ENCODE data around the gene ACACA. TPM values are rescaled to one million over a fixed set of nuclear protein-coding genes. Genes with fewer than 3 reads are reported as not detected.
A peak's percentile ranks its signal among the peaks of the same experiment; 100 is the strongest.

The ACACA gene
- total and polyA plus RNA-seq, 2 donors (not counting 1 experiment from before 2014, with no cell fraction given): 45.2 to 123 TPM

DNA sequence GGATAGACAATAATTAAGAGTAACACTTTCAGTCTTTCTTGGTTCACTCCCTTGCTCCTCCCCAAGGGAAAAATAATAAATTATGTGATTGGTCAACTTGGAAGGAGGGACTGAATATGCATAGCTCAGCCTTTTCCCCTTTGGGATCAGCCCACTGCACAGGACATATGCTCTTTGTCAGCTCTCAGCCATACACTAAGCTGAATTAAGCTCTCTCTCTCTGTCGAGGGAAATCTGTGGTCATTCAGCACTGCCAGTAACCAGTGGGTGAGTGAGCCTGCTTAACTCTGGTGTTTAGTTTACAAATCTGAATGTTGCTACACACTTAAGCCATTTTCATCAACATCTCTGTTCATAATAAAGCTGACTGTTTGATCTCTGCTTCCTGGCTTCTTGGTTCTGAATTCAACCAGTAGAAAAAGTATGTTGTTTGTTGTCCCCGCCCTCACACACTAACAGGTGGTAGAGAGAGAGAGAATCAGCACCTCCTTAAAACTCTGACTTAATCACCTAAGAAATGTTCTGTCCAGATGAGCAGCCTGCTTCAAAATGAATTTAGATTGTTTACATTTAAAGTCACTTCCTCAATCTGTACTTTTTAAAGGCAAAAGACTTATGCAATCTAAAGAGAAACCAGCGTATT, 133.1 kb downstream of the ACACA start:
- Histone ChIP-seq H3K9ac (ENCODE audit: insufficient read depth, low read length) (no peak overlapping the region), H3K4me1 (ENCODE audit: control insufficient read depth, extremely low read depth, insufficient read depth, low read length) (peaks cover 2% of the 10 kb centered on the region), H3K36me3 (ENCODE audit: control insufficient read depth, insufficient read depth, low read length) (peaks cover 5% of the 10 kb centered on the region), H3K4me3 (replicated peaks in 1 of 4; ENCODE audit: control extremely low read depth in 1 of 4, insufficient read depth in 1 of 4, low read depth in 3 of 4, low read length in 4 of 4) (no peak overlapping the region), H2AFZ (ENCODE audit: low read length) (no peak overlapping the region), H3K4me2 (ENCODE audit: extremely low read depth, insufficient read depth, low read length) (no peak overlapping the region), H3K27me3 (ENCODE audit: control insufficient read depth, insufficient read depth, low read length) (no peaks in the 10 kb centered on the region), H3K27ac (ENCODE audit: insufficient read depth, low read length) (no peak overlapping the region), H4K20me1 (ENCODE audit: control insufficient read depth, extremely low read depth, insufficient read depth, low read length) (no peaks in the 10 kb centered on the region), H3K79me2 (ENCODE audit: control insufficient read depth, insufficient read depth, low read length) (no peaks in the 10 kb centered on the region), H3K9me3 (ENCODE audit: control insufficient read depth, insufficient read depth, low read depth, low read length) (no peaks in the 10 kb centered on the region)
- TF ChIP-seq, protein P1, sequence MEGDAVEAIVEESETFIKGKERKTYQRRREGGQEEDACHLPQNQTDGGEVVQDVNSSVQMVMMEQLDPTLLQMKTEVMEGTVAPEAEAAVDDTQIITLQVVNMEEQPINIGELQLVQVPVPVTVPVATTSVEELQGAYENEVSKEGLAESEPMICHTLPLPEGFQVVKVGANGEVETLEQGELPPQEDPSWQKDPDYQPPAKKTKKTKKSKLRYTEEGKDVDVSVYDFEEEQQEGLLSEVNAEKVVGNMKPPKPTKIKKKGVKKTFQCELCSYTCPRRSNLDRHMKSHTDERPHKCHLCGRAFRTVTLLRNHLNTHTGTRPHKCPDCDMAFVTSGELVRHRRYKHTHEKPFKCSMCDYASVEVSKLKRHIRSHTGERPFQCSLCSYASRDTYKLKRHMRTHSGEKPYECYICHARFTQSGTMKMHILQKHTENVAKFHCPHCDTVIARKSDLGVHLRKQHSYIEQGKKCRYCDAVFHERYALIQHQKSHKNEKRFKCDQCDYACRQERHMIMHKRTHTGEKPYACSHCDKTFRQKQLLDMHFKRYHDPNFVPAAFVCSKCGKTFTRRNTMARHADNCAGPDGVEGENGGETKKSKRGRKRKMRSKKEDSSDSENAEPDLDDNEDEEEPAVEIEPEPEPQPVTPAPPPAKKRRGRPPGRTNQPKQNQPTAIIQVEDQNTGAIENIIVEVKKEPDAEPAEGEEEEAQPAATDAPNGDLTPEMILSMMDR (conservative IDR thresholded peaks at IDR 0.05 in 1 of 2, IDR thresholded peaks at IDR 0.05 in 1 of 2; ENCODE audit: low read depth in 1 of 2, low read length in 2 of 2): no peak
- TF ChIP-seq EZH2 (IDR thresholded peaks at IDR 0.05; ENCODE audit: low read length, missing control alignments): no peak
- DNase-seq (ENCODE audit: low read depth in 2 of 2): peak; percentile 18 to 96

DNA sequence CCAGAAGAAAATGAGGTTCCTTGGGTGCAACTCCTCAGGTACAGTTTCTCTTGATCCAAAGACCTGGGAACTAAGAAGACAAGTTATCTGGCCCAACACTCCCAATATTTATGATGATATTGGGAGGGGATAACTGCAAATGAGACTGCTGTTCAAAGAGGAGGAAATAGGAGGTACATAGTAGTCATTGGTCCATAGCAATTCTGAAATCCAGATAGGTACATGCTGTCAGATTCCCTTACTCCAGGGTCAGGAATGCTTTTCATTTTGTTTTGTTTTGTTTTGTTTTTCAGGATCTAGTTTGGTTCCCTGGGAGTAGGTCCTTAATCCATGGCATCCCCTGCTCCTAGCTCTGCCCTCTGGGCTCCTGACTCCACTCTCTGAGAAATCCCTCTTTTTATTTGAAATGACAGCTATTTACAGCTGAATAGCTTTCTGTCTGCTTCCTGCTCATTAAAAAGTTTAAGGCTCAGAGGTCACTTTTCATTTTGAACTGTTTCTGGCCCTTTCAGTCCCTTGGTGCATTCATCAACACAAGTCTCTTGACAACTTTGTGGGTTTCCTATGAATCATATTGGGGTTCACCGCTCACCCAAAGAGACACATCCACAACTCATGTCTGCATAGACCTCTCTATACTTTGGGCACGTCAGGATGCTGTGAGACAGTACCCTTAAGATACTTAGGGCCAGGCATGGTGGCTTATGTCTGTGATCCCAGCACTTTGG, 141.0 kb downstream of the ACACA start:
- H3K27me3 ChIP-seq (ENCODE audit: control insufficient read depth, insufficient read depth, low read length): no peaks in the 10 kb centered on the region
- H3K4me2 ChIP-seq (ENCODE audit: extremely low read depth, insufficient read depth, low read length): no peak overlapping the region
- H4K20me1 ChIP-seq (ENCODE audit: control insufficient read depth, extremely low read depth, insufficient read depth, low read length): no peaks in the 10 kb centered on the region
- peaks cover 18% of the 10 kb centered on the region for H3K36me3 ChIP-seq (ENCODE audit: control insufficient read depth, insufficient read depth, low read length)
- H3K9me3 ChIP-seq (ENCODE audit: control insufficient read depth, insufficient read depth, low read depth, low read length): no peaks in the 10 kb centered on the region
- DNase-seq (ENCODE audit: low read depth in 2 of 2): no peak
- no peak overlapping the region for H2AFZ ChIP-seq (ENCODE audit: low read length)
- H3K9ac ChIP-seq (ENCODE audit: insufficient read depth, low read length): no peak overlapping the region
- H3K4me1 ChIP-seq (ENCODE audit: control insufficient read depth, extremely low read depth, insufficient read depth, low read length): no peaks in the 10 kb centered on the region
- TF ChIP-seq EZH2 (IDR thresholded peaks at IDR 0.05; ENCODE audit: low read length, missing control alignments): no peak
- TF ChIP-seq, protein P1 (conservative IDR thresholded peaks at IDR 0.05 in 1 of 2, IDR thresholded peaks at IDR 0.05 in 1 of 2; ENCODE audit: low read depth in 1 of 2, low read length in 2 of 2): no peak
- no peaks in the 10 kb centered on the region for H3K79me2 ChIP-seq (ENCODE audit: control insufficient read depth, insufficient read depth, low read length)
- H3K27ac ChIP-seq (ENCODE audit: insufficient read depth, low read length): no peak overlapping the region
- no peak overlapping the region for H3K4me3 ChIP-seq (replicated peaks in 1 of 4; ENCODE audit: control extremely low read depth in 1 of 4, insufficient read depth in 1 of 4, low read depth in 3 of 4, low read length in 4 of 4)

DNA sequence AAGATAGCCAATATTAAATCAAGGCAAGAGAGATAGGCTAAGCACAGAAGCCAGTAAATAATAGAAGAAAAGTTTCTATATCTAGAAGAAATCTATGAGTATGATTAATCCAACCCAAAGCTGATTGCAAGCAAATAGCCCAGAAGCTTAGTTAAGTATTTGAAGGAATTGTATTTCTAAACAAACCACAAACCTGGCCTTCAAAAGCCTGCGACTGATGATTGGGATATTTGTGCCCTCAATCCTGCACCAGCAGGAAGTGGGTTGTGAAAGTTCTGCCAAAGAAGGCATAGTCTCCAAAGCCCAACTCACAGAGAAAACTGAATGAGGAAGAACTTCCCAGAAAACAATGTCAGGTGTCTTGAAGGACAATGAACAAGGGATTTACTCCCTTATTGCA, 145.3 kb downstream of the ACACA start:
- Histone ChIP-seq H2AFZ (ENCODE audit: low read length) (no peak overlapping the region), H3K27me3 (ENCODE audit: control insufficient read depth, insufficient read depth, low read length) (no peaks in the 10 kb centered on the region), H3K4me3 (replicated peaks in 1 of 4; ENCODE audit: control extremely low read depth in 1 of 4, insufficient read depth in 1 of 4, low read depth in 3 of 4, low read length in 4 of 4) (no peak overlapping the region), H3K4me1 (ENCODE audit: control insufficient read depth, extremely low read depth, insufficient read depth, low read length) (no peaks in the 10 kb centered on the region), H3K9me3 (ENCODE audit: control insufficient read depth, insufficient read depth, low read depth, low read length) (no peaks in the 10 kb centered on the region), H3K79me2 (ENCODE audit: control insufficient read depth, insufficient read depth, low read length) (no peaks in the 10 kb centered on the region), H3K36me3 (ENCODE audit: control insufficient read depth, insufficient read depth, low read length) (peaks cover 14% of the 10 kb centered on the region), H3K9ac (ENCODE audit: insufficient read depth, low read length) (no peak overlapping the region), H3K4me2 (ENCODE audit: extremely low read depth, insufficient read depth, low read length) (no peak overlapping the region), H3K27ac (ENCODE audit: insufficient read depth, low read length) (no peak overlapping the region), H4K20me1 (ENCODE audit: control insufficient read depth, extremely low read depth, insufficient read depth, low read length) (no peaks in the 10 kb centered on the region)
- peak in 1 of 2 donors; percentile 80 for DNase-seq (ENCODE audit: low read depth in 2 of 2)
- TF ChIP-seq EZH2 (IDR thresholded peaks at IDR 0.05; ENCODE audit: low read length, missing control alignments): no peak
- TF ChIP-seq, protein P1 (conservative IDR thresholded peaks at IDR 0.05 in 1 of 2, IDR thresholded peaks at IDR 0.05 in 1 of 2; ENCODE audit: low read depth in 1 of 2, low read length in 2 of 2): no peak

All from fibroblast of lung (primary cell).